Measurements from ENCODE around the gene MLNR.

Gene MLNR

GRCh38 chr13:49220036-49220855 lies at the start of gene MLNR:
MLNR (plus strand) TSS chr13:49220338; CDS start chr13:49220338, 0 bp downstream.
- DNase-seq (ENCODE audit: low read depth) = peak; percentile 17

- DNase-seq (ENCODE audit: low read depth) = no peak
These were observed 48.8 kb upstream of the MLNR start for GRCh38 chr13:49171359-49171758.

GRCh38 chr13:49183672-49184325 lies 36.3 kb upstream of the MLNR start:
- no peak for DNase-seq (ENCODE audit: low read depth)

GRCh38 chr13:49184621-49185020 lies 35.5 kb upstream of the MLNR start:
- no peak for DNase-seq (ENCODE audit: low read depth)

- peak; percentile 21 for DNase-seq (ENCODE audit: low read depth)
These were observed 34.9 kb upstream of the MLNR start for GRCh38 chr13:49185264-49185663.

GRCh38 chr13:49190901-49191300 lies 29.2 kb upstream of the MLNR start:
- DNase-seq (ENCODE audit: low read depth) = no peak

- DNase-seq (ENCODE audit: low read depth) = no peak
These were observed 13.5 kb upstream of the MLNR start for GRCh38 chr13:49206641-49207040.

GRCh38 chr13:49208619-49209018 lies 11.5 kb upstream of the MLNR start:
- no peak for DNase-seq (ENCODE audit: low read depth)

- no peak for DNase-seq (ENCODE audit: low read depth)
These were observed 10.0 kb upstream of the MLNR start for GRCh38 chr13:49210114-49210513.

- no peak for DNase-seq (ENCODE audit: low read depth)
These were observed 9.5 kb upstream of the MLNR start for GRCh38 chr13:49210669-49211068.

- no peak for DNase-seq (ENCODE audit: low read depth)
These were observed 6.6 kb upstream of the MLNR start for GRCh38 chr13:49213539-49213938.

- DNase-seq (ENCODE audit: low read depth) = no peak
These were observed 5.9 kb upstream of the MLNR start for GRCh38 chr13:49213997-49214916.

- peak; percentile 34 for DNase-seq (ENCODE audit: low read depth)
These were observed 5.2 kb upstream of the MLNR start for GRCh38 chr13:49214917-49215376.

- DNase-seq (ENCODE audit: low read depth) = no peak
These were observed 3.8 kb upstream of the MLNR start for GRCh38 chr13:49216334-49216733.

- no peak for DNase-seq (ENCODE audit: low read depth)
These were observed 2.1 kb upstream of the MLNR start for GRCh38 chr13:49217962-49218492.

GRCh38 chr13:49218493-49219051 lies 1.6 kb upstream of the MLNR start:
- DNase-seq (ENCODE audit: low read depth) = peak; percentile 25

GRCh38 chr13:49219647-49220035 lies 497 bp upstream of the MLNR start:
- DNase-seq (ENCODE audit: low read depth) = no peak

GRCh38 chr13:49220856-49221589 lies 885 bp downstream of the MLNR start:
- no peak for DNase-seq (ENCODE audit: low read depth)

GRCh38 chr13:49221590-49221965 lies 1.4 kb downstream of the MLNR start:
- no peak for DNase-seq (ENCODE audit: low read depth)

- peak; percentile 65 for DNase-seq (ENCODE audit: low read depth)
These were observed 5.3 kb downstream of the MLNR start for GRCh38 chr13:49225223-49226042.
